Esophagus squamous epithelium (tissue), 5 donors: ENCODE data around the gene ST8SIA2. TPM values are rescaled to one million over a fixed set of nuclear protein-coding genes. Genes with fewer than 3 reads are reported as not detected.

Source experiments
- DNase-seq: peaks from one replicate; lab custom pipeline; 2025; lab: John Stamatoyannopoulos, UW
- H3K27ac ChIP-seq, 4 donors: fragments of 200-600 bp; sonication (generic); one replicate each; pipeline ENCODE4 v1.5.1; 2016 to 2019; ENCODE audit warnings: mild to moderate bottlenecking in 1 of 4
- H3K27me3 ChIP-seq, 4 donors: fragments of 200-600 bp; sonication (generic); 1 replicate in 3 of 4; 2 replicates in 1 of 4; pipeline versions ENCODE4 v1.5.1 to v1.6.0; 2017 to 2021; ENCODE audit warnings: antibody characterized with exemption in 1 of 4
- H3K36me3 ChIP-seq, 3 donors: fragments of 200-600 bp; sonication (generic); one replicate each; pipeline ENCODE4 v1.5.1; 2016 to 2019
- H3K4me1 ChIP-seq, 3 donors: fragments of 200-600 bp; sonication (generic); one replicate each; pipeline ENCODE4 v1.5.1; 2017 to 2019
- H3K4me3 ChIP-seq, 4 donors: fragments of 200-600 bp; sonication (generic); 1 replicate in 3 of 4; 2 replicates in 1 of 4; pipeline ENCODE4 v1.5.1; 2016 to 2019; ENCODE audit warnings: mild to moderate bottlenecking in 2 of 4, moderate library complexity in 1 of 4
- H3K9me3 ChIP-seq, 3 donors: fragments of 200-600 bp; sonication (generic); one replicate each; pipeline ENCODE4 v1.5.1; 2016 to 2019
- POLR2A ChIP-seq, 4 donors: fragments of 450-650 bp; IDR thresholded peaks; one replicate each; pipeline ENCODE4 v1.6.1; 2017; ENCODE audit warnings: antibody characterized with exemption in 4 of 4, mild to moderate bottlenecking in 4 of 4, moderate library complexity in 3 of 4
- WGBS, 2 donors: methylation state at CpG; one replicate each; pipeline ENCODE4 v1.1.5; 2018; 5-methylcytosine and 5-hydroxymethylcytosine counted together
- intact Hi-C: fragments of 100-400 bp; cut with DNase I; formaldehyde crosslinking; loops from one replicate; pipeline ENCODE4 v1.15.0; 2022
- total RNA-seq, 4 donors: library from RNA; depleted of rRNA; stranded (reverse); fragments of >200 nt; gene quantifications; one replicate each; pipeline ENCODE4 v1.1.0, GENCODE V29; 2016
- TF ChIP-seq, protein P1 (sequence below), 6 experiments: fragments of 450-650 bp in 4 of 6; fragments of 200-600 bp in 2 of 6; sonication (generic) in 2 of 6; IDR thresholded peaks; one replicate each; pipeline ENCODE4 v1.5.1; 2016 to 2019; ENCODE audit warnings: antibody characterized with exemption in 6 of 6, mild to moderate bottlenecking in 4 of 6, moderate library complexity in 4 of 6
- donor health status: DM: yes; HTN: yes; CAD: no.

The ST8SIA2 gene
- total RNA-seq, 4 donors from 2014 or later: not detected

DNA sequence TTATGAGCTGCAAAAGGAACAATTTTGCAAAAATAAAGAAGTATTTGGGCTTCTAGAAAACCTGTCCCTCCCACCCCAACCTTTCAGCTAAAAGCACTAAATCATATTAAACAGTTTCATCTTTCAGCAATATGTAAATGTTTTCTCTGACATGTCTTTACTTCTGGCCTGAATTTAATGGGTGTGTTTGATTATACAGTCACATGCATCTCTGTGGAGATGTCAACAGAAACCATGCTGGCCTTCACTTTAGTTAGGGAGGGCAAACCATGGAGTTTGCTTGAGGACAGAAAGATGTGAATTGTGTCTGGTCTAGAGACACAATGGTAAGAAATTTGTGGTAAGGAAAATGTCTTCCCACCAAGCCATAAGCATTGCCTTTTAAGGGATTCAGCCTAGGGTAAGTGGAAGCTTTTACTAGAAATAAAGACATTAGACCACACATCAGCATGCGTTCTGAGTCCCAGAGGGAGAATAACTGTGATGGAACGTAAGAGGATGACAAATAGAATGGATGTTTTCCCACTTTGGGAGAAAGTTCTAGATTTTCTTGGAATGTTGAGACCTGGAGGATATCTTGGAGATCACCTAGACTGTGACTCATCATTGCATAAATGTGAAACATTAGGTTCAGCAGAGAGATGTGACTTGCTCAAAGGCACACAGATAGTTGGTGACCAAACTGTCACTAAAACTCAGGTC is 68.9 kb downstream of the ST8SIA2 start:
- intact Hi-C loops: no loop called here
- no peak overlapping the region for H3K4me3 ChIP-seq
- no peaks in the 10 kb centered on the region for H3K4me1 ChIP-seq
- H3K36me3 ChIP-seq: no peaks in the 10 kb centered on the region
- H3K27ac ChIP-seq: no peak overlapping the region
- WGBS, 2 donors: 75 to 85% methylated on average over 2 of the region's 2 CpGs
- H3K9me3 ChIP-seq: no peaks in the 10 kb centered on the region
- TF ChIP-seq POLR2A (IDR thresholded peaks at IDR 0.05): no peak
- TF ChIP-seq, protein P1, sequence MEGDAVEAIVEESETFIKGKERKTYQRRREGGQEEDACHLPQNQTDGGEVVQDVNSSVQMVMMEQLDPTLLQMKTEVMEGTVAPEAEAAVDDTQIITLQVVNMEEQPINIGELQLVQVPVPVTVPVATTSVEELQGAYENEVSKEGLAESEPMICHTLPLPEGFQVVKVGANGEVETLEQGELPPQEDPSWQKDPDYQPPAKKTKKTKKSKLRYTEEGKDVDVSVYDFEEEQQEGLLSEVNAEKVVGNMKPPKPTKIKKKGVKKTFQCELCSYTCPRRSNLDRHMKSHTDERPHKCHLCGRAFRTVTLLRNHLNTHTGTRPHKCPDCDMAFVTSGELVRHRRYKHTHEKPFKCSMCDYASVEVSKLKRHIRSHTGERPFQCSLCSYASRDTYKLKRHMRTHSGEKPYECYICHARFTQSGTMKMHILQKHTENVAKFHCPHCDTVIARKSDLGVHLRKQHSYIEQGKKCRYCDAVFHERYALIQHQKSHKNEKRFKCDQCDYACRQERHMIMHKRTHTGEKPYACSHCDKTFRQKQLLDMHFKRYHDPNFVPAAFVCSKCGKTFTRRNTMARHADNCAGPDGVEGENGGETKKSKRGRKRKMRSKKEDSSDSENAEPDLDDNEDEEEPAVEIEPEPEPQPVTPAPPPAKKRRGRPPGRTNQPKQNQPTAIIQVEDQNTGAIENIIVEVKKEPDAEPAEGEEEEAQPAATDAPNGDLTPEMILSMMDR (IDR thresholded peaks at IDR 0.05): no peak
- H3K27me3 ChIP-seq: peaks cover 0 to 6% (median 0%) of the 10 kb centered on the region in 4 donors
- no peak for DNase-seq

DNA sequence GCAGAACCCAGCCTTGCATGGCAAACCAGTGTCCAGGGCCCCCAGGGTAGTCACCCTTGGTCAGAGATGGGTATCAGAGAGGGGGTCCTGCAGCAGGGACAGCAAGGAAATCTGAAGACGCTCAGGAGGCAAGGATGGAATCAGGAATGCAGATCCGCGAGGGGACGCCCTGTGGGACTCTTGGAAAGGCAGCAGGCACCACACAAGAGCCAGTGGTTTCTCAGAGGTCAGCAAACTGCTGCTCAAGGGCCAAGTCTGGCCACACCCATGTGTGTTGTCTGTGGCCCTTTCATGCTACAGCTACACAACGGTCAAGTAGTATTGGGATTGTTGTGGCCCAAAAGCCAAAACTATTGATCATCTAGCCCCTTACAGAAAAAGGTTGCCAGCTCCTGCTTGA is 69.7 kb downstream of the ST8SIA2 start:
- 82 to 96% methylated on average over 4 to 5 of the region's 5 CpGs for WGBS, 2 donors
- intact Hi-C loops: no loop called here
- TF ChIP-seq, protein P1 (IDR thresholded peaks at IDR 0.05): no peak
- no peak for TF ChIP-seq POLR2A (IDR thresholded peaks at IDR 0.05)

DNA sequence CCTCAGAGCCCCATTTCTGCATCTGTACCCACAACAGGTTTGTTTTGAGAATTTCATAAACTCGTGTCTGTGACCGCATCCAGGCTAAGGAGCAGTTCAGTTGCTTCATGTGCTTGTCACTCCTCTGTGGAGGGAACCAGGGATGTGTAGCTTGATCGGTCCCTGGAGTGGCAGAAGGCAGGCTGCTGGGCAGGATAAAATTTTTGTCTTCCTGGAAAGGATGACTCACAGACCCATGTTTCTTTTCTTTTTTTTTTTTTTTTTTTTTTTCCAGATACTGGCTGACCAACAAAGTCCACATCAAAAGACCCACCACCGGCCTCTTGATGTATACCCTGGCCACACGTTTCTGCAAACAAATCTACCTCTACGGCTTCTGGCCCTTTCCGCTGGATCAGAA is 70.1 kb downstream of the ST8SIA2 start:
- 78 to 92% methylated on average over 7 of the region's 7 CpGs for WGBS, 2 donors
- no peaks in the 10 kb centered on the region for H3K9me3 ChIP-seq
- intact Hi-C loops: no loop called here
- no peaks in the 10 kb centered on the region for H3K36me3 ChIP-seq
- no peaks in the 10 kb centered on the region for H3K4me1 ChIP-seq
- DNase-seq: no peak
- H3K27ac ChIP-seq: no peak overlapping the region
- no peaks in the 10 kb centered on the region for H3K27me3 ChIP-seq
- no peak overlapping the region for H3K4me3 ChIP-seq
- no peak for TF ChIP-seq POLR2A (IDR thresholded peaks at IDR 0.05)
- TF ChIP-seq, protein P1 (IDR thresholded peaks at IDR 0.05): no peak

More for the DNA sequence above, 69.7 kb downstream of the ST8SIA2 start:
- Histone ChIP-seq H3K36me3 (no peaks in the 10 kb centered on the region), H3K4me1 (no peaks in the 10 kb centered on the region), H3K27ac (no peak overlapping the region), H3K4me3 (no peak overlapping the region), H3K9me3 (no peaks in the 10 kb centered on the region), H3K27me3 (no peaks in the 10 kb centered on the region)
- DNase-seq: no peak

DNA sequence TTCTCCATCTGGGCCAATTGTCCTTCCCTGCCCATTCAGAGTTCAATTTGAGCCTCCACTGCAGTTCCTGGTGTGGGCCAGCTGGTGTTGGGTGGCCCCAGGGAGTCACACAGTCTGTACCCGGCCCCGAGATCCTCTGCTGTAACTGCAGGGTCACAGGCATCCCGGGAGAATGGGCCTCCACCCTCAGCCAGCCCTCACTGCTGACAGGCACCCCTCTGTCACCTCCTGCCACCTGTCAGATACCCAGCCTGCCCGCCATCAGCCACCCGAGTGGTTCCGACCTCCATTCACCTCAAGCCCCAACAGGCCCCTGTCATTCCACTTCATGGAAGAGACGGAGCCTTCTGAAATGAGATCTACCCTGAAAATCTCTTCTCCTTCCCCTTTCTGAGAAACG is 73.2 kb downstream of the ST8SIA2 start:
- Histone ChIP-seq H3K4me3 (no peak overlapping the region), H3K36me3 (no peaks in the 10 kb centered on the region), H3K9me3 (no peaks in the 10 kb centered on the region), H3K27ac (no peak overlapping the region), H3K4me1 (no peaks in the 10 kb centered on the region), H3K27me3 (no peaks in the 10 kb centered on the region)
- intact Hi-C loops: no loop called here
- WGBS, 2 donors: 87 to 90% methylated on average over 7 to 8 of the region's 8 CpGs
- no peak for DNase-seq
- TF ChIP-seq, protein P1 (IDR thresholded peaks at IDR 0.05): no peak

DNA sequence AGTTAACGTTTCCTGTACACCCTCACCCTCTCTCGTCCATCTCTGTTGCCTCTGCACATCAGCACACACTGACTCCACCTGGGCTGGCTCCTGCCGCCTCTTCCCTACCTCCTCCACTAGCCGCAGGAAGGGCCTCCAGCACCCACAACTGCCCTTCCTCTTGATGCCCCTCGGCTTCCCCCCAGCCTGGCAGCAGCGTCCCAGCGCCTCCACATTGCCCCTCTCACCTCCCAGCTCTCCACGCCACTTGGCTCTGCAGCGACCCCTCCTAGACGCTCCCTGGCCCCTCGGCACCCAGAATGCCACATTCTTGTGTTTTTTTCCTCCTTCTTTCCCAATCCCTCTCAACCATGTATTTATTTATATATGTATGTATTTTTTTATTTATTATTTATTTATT is 73.6 kb downstream of the ST8SIA2 start:
- Histone ChIP-seq H3K4me1 (no peaks in the 10 kb centered on the region), H3K36me3 (no peaks in the 10 kb centered on the region), H3K9me3 (no peaks in the 10 kb centered on the region), H3K27me3 (peaks cover 0 to 2% (median 0%) of the 10 kb centered on the region in 4 donors), H3K4me3 (no peak overlapping the region), H3K27ac (no peak overlapping the region)
- 81 to 85% methylated on average over 9 to 11 of the region's 11 CpGs for WGBS, 2 donors
- no peak for DNase-seq
- intact Hi-C loops: no loop called here
- no peak for TF ChIP-seq POLR2A (IDR thresholded peaks at IDR 0.05)
